T-cell (primary cell): ENCODE data around the gene MLX. TPM values are rescaled to one million over a fixed set of nuclear protein-coding genes. Genes with fewer than 3 reads are reported as not detected.
A peak's percentile ranks its signal among the peaks of the same experiment; 100 is the strongest.
"Not testable (repeated sequence)": the region's sequence is repeated elsewhere in the genome, so short reads cannot be mapped to it uniquely, and the experiment has no call there.

ENCODE experiments used
- ATAC-seq, 4 experiments: fragments of 200-7000 bp in 3 of 4; fragments of 150-1000 bp in 1 of 4; cut with Tn5 transposase; replicated peaks in 1 of 4; 1 replicate in 3 of 4; 2 replicates in 1 of 4; pipeline ENCODE4 v1.10.0; 2021; ENCODE audit warnings: moderate library complexity in 3 of 4, mild to moderate bottlenecking in 2 of 4, moderate number of reproducible peaks in 1 of 4
- CTCF ChIA-PET, 2 donors: fragments of 300-600 bp; sonication (Branson Sonifier 250); formaldehyde crosslinking; loops; one replicate each; lab custom pipeline; 2022; ENCODE audit warnings: antibody characterized with exemption in 2 of 2; lab: Charles Lee
- POLR2A ChIA-PET, 2 donors: fragments of 300-600 bp; sonication (Branson Sonifier 250); formaldehyde crosslinking; loops; one replicate each; lab custom pipeline; 2022; ENCODE audit warnings: antibody characterized with exemption in 2 of 2; lab: Charles Lee
- DNase-seq, 35 experiments: peaks; one replicate each; pipeline versions ENCODE4 v3.0.0 to v3.0.0-alpha.2; 2013 to 2023
- H3K27ac ChIP-seq: one replicate; pipeline ENCODE4 v1.5.1; 2013; ENCODE audit warnings: low read length
- H3K27me3 ChIP-seq, 2 experiments: replicated peaks in 1 of 2; 1 replicate in 1 of 2; 2 replicates in 1 of 2; pipeline versions ENCODE4 v1.6.1 to v1.7.0; 2013; ENCODE audit warnings: low read length in 1 of 2, mixed read lengths in 1 of 2; ENCODE audit not compliant: control insufficient read depth in 2 of 2, insufficient read depth in 2 of 2; ENCODE audit errors: extremely low read depth in 1 of 2
- H3K36me3 ChIP-seq, 2 donors: 1 replicate in 1 of 2; 2 replicates in 1 of 2; pipeline versions ENCODE4 v1.6.1 to v1.7.0; 2013; ENCODE audit warnings: low read length in 1 of 2; ENCODE audit not compliant: control insufficient read depth in 2 of 2, insufficient read depth in 1 of 2; ENCODE audit errors: extremely low read depth in 1 of 2
- H3K4me1 ChIP-seq, 2 experiments: 1 replicate in 1 of 2; 2 replicates in 1 of 2; pipeline versions ENCODE4 v1.6.1 to v1.7.0; 2013; ENCODE audit warnings: low read length in 2 of 2, mixed read lengths in 1 of 2; ENCODE audit not compliant: insufficient read depth in 2 of 2, control insufficient read depth in 1 of 2; ENCODE audit errors: extremely low read depth in 1 of 2
- H3K4me3 ChIP-seq, 2 donors: 1 replicate in 1 of 2; 2 replicates in 1 of 2; pipeline versions ENCODE4 v1.5.1 to v1.7.0; 2013; ENCODE audit warnings: mild to moderate bottlenecking in 2 of 2, low read length in 1 of 2, moderate library complexity in 1 of 2; ENCODE audit not compliant: control insufficient read depth in 1 of 2; ENCODE audit errors: extremely low read depth in 1 of 2
- H3K9me3 ChIP-seq: 2 replicates; pipeline ENCODE4 v1.7.0; 2013
- H3K27ac Mint-ChIP-seq, 2 donors: one replicate each; pipeline ENCODE4 v1.8.0; 2020 to 2021; ENCODE audit warnings: mild to moderate bottlenecking in 2 of 2, mixed read lengths in 2 of 2
- H3K27me3 Mint-ChIP-seq, 2 donors: one replicate each; pipeline ENCODE4 v1.8.0; 2021 to 2022; ENCODE audit warnings: mixed read lengths in 2 of 2
- H3K36me3 Mint-ChIP-seq: one replicate; pipeline ENCODE4 v1.8.0; 2021; ENCODE audit warnings: mixed read lengths
- H3K4me1 Mint-ChIP-seq, 3 donors: one replicate each; pipeline ENCODE4 v1.8.0; 2020 to 2022; ENCODE audit warnings: mixed read lengths in 3 of 3, mild to moderate bottlenecking in 1 of 3
- H3K4me3 Mint-ChIP-seq, 3 donors: one replicate each; pipeline ENCODE4 v1.8.0; 2020 to 2022; ENCODE audit warnings: mild to moderate bottlenecking in 3 of 3, mixed read lengths in 3 of 3, moderate library complexity in 3 of 3
- H3K9me3 Mint-ChIP-seq, 3 donors: one replicate each; pipeline ENCODE4 v1.8.0; 2020 to 2022; ENCODE audit warnings: mixed read lengths in 3 of 3
- WGBS: methylation state at CpG from one replicate; pipeline ENCODE4 v1.1.5; 2013; ENCODE audit warnings: missing lambda C conversion rate; ENCODE audit not compliant: insufficient coverage; 5-methylcytosine and 5-hydroxymethylcytosine counted together
- total RNA-seq, 35 experiments: library from RNA in 6 of 35; stranded (reverse) in 6 of 35; fragments of 120-200 nt in 1 of 35; gene quantifications; one replicate each; pipeline versions ENCODE4 v1.2.1 to v1.2.4 and lab custom pipeline; 2013 to 2026

MLX gene
- total RNA-seq, 5 donors from 2014 or later (not counting 1 experiment from before 2014, with no cell fraction given): 31.4 to 68.9 (median 61.2) TPM

DNA sequence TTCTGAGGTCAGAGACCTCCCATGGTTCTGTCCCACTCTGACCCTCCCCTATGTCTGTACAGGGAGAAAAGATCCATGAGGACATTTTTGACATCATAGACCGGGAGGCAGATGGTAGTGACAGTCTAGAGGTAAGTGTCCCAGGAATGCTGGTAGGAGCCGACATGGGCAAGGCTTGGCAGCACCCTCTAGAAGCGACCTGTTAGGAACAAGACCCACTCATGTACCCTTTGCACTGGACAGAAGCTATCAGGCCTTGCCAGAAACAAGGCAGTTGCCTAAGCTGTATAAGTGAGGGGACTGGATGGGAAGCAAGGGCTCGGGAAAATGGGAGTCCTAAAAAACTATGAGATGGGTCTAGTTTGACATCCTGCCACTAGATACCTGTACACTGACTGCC, 45.1 kb downstream of the MLX start:
- Mint-ChIP-seq H3K4me1 (peaks cover 16 to 22% (median 19%) of the 10 kb centered on the region in 3 donors), H3K4me3 (no peak overlapping the region), H3K36me3 (peaks cover 26% of the 10 kb centered on the region), H3K27ac (no peak overlapping the region), H3K27me3 (no peaks in the 10 kb centered on the region), H3K9me3 (no peaks in the 10 kb centered on the region)
- no peak overlapping the region for H3K4me3 ChIP-seq
- H3K27me3 ChIP-seq: no peaks in the 10 kb centered on the region
- no peak for DNase-seq
- 100% methylated on average over 1 of the region's 4 CpGs for WGBS
- peaks cover 8 to 35% of the 10 kb centered on the region in 2 donors for H3K36me3 ChIP-seq
- no peak for ATAC-seq
- ChIA-PET CTCF (no interaction called here), POLR2A (interaction anchor here in 1 of 2 donors (0.6 kb wide), 2 partner anchors 27 to 230 kb away, joined by 4 to 5 read pairs; no protein-coding TSS in a partner anchor)
- no peak overlapping the region for H3K27ac ChIP-seq
- H3K9me3 ChIP-seq: no peaks in the 10 kb centered on the region
- H3K4me1 ChIP-seq: peaks cover 6 to 17% of the 10 kb centered on the region in 2 experiments

DNA sequence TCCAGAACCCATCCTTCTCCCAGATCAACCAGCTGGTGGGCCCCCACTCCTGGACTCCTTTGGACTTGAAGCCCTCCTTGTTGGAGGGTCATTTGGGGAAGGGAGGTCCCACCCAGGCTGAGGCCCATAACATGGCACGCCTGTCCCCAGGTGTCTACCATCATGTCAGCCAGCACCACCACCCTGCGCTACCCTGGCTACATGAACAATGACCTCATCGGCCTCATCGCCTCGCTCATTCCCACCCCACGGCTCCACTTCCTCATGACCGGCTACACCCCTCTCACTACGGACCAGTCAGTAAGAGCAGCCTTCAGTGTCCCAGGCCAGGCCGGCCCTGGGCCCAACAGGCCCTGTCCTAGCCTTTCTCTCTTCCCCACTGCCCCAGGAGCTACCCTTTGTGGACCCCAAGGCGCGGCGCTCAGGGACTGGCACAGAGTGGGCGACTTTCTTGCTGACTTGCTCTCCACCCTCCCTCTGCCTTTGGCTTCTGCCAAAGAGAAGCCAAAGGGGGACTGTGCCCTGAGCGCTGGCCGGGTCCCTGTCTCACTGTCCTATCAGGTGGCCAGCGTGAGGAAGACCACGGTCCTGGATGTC, 46.9 kb downstream of the MLX start:
- CTCF ChIA-PET: no interaction called here
- H3K27ac Mint-ChIP-seq: no peak overlapping the region
- DNase-seq: no peak
- no peak overlapping the region for H3K27ac ChIP-seq
- H3K4me1 ChIP-seq: peaks cover 0 to 12% of the 10 kb centered on the region in 2 experiments
- no peak overlapping the region for H3K4me3 ChIP-seq
- 99% methylated on average over 12 of the region's 17 CpGs for WGBS
- H3K27me3 ChIP-seq: no peaks in the 10 kb centered on the region
- no peaks in the 10 kb centered on the region for H3K9me3 Mint-ChIP-seq
- H3K4me1 Mint-ChIP-seq: peaks cover under 1 to 12% (median 6%) of the 10 kb centered on the region in 3 donors
- H3K9me3 ChIP-seq: no peaks in the 10 kb centered on the region
- H3K36me3 Mint-ChIP-seq: peaks cover 22% of the 10 kb centered on the region
- POLR2A ChIA-PET: no interaction called here
- H3K4me3 Mint-ChIP-seq: no peak overlapping the region
- ATAC-seq: no peak
- no peaks in the 10 kb centered on the region for H3K27me3 Mint-ChIP-seq
- H3K36me3 ChIP-seq: peaks cover 8 to 35% of the 10 kb centered on the region in 2 donors

- Histone ChIP-seq H3K27me3 (no peaks in the 10 kb centered on the region), H3K27ac (no peak overlapping the region), H3K4me1 (peaks cover 0 to 3% of the 10 kb centered on the region in 2 experiments), H3K9me3 (no peaks in the 10 kb centered on the region), H3K4me3 (no peak overlapping the region), H3K36me3 (peaks cover 8 to 27% of the 10 kb centered on the region in 2 donors)
- no peak overlapping the region for H3K4me3 Mint-ChIP-seq
- ATAC-seq (no peak), DNase-seq (no peak)
- H3K9me3 Mint-ChIP-seq: no peaks in the 10 kb centered on the region
- no peaks in the 10 kb centered on the region for H3K27me3 Mint-ChIP-seq
- H3K36me3 Mint-ChIP-seq: peaks cover 18% of the 10 kb centered on the region
- H3K27ac Mint-ChIP-seq: no peak overlapping the region
- POLR2A ChIA-PET: no interaction called here
- WGBS: 60% methylated on average over 2 of the region's 4 CpGs
- H3K4me1 Mint-ChIP-seq: peaks cover 0 to 4% (median 0%) of the 10 kb centered on the region in 3 donors
- CTCF ChIA-PET: interaction anchor here in 1 of 2 donors (0.5 to 0.6 kb wide), 2 partner anchors 11 to 611 kb away, joined by 3 to 4 read pairs; no protein-coding TSS in a partner anchor
Observed at GRCh38 chr17:42617956-42618431, 51.1 kb downstream of the MLX start.

- Histone ChIP-seq H3K9me3 (no peaks in the 10 kb centered on the region), H3K4me3 (no peak overlapping the region), H3K4me1 (peaks cover 0 to 3% of the 10 kb centered on the region in 2 experiments), H3K27ac (no peak overlapping the region), H3K27me3 (no peaks in the 10 kb centered on the region), H3K36me3 (peaks cover 8 to 22% of the 10 kb centered on the region in 2 donors)
- Mint-ChIP-seq H3K4me1 (peaks cover 0 to 4% (median 0%) of the 10 kb centered on the region in 3 donors), H3K9me3 (no peaks in the 10 kb centered on the region), H3K27me3 (no peaks in the 10 kb centered on the region), H3K36me3 (peaks cover 15% of the 10 kb centered on the region), H3K27ac (no peak overlapping the region), H3K4me3 (no peak overlapping the region)
- ChIA-PET CTCF (no interaction called here), POLR2A (no interaction called here)
- DNase-seq: peak in 1 of 35 experiments; percentile 3
- WGBS: 40% methylated on average over 7 of the region's 9 CpGs
- no peak for ATAC-seq
Observed at GRCh38 chr17:42618442-42619150, 51.7 kb downstream of the MLX start.

DNA sequence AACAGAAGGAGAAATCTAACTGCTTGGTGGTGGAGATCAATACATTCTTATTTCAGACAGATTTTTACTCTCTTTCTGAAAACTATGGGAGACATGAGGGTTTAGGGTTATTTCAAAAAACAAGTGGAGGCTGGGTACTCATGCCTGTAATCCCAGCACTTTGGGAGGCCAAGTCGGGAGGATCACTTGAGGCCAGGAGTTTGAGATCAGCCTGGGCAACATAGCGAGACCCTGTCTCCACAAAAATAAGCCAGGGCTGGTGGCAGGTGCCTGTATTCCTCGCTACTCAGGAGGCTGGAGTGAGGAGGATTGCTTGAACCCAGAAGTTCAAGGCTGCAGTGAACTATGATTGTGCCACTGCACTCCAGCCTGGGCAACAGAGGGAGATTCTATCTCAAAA, 55.1 kb downstream of the MLX start:
- H3K9me3 ChIP-seq, H3K36me3 ChIP-seq, H3K27ac Mint-ChIP-seq, H3K4me1 ChIP-seq, H3K4me1 Mint-ChIP-seq, H3K4me3 ChIP-seq, H3K4me3 Mint-ChIP-seq, DNase-seq, H3K27me3 Mint-ChIP-seq, H3K27ac ChIP-seq, ATAC-seq, H3K9me3 Mint-ChIP-seq, H3K36me3 Mint-ChIP-seq, H3K27me3 ChIP-seq: not testable (repeated sequence)
- ChIA-PET POLR2A (interaction anchor here in 1 of 2 donors (0.7 kb wide), 1 partner anchor 115 kb away, joined by 3 read pairs; no protein-coding TSS in a partner anchor), CTCF (interaction anchor here in 1 of 2 donors (0.6 kb wide), 1 partner anchor 485 kb away, joined by 5 read pairs; no protein-coding TSS in a partner anchor)
- WGBS: 95% methylated on average over 2 of the region's 3 CpGs
